Naive thymus-derived CD4-positive, alpha-beta T cell (primary cell): ENCODE measurements around the gene TERB2. TPM values are rescaled to one million over a fixed set of nuclear protein-coding genes. Genes with fewer than 3 reads are reported as not detected.
"Not testable (repeated sequence)": the region's sequence is repeated elsewhere in the genome, so short reads cannot be mapped to it uniquely, and the experiment has no call there.

ENCODE experiments used
- ATAC-seq: fragments of 150-1000 bp; cut with Tn5 transposase; 2 replicates; pipeline ENCODE4 v1.10.0; 2021; ENCODE audit warnings: mild to moderate bottlenecking, moderate library complexity
- CTCF ChIA-PET: fragments of 350-600 bp; sonication (Branson Sonifier 250); formaldehyde crosslinking; loops from one replicate; lab custom pipeline; 2021; ENCODE audit warnings: antibody characterized with exemption; lab: Charles Lee
- POLR2A ChIA-PET: fragments of 350-600 bp; sonication (Branson Sonifier 250); formaldehyde crosslinking; loops from one replicate; lab custom pipeline; 2021; ENCODE audit warnings: antibody characterized with exemption, inconsistent platforms; lab: Charles Lee
- DNase-seq, 9 donors: peaks; one replicate each; pipeline versions ENCODE4 v3.0.0 to v3.0.0-alpha.2; 2020 to 2022; ENCODE audit warnings: mixed read lengths in 1 of 9
- H3K27ac ChIP-seq: one replicate; pipeline ENCODE4 v1.7.0; 2013; ENCODE audit warnings: mild to moderate bottlenecking, low read depth, low read length, moderate library complexity
- H3K27me3 ChIP-seq, 2 donors: one replicate each; pipeline ENCODE4 v1.7.0; 2013; ENCODE audit warnings: low read length in 2 of 2, mild to moderate bottlenecking in 2 of 2, moderate library complexity in 2 of 2; ENCODE audit not compliant: control insufficient read depth in 2 of 2, insufficient read depth in 2 of 2
- H3K36me3 ChIP-seq, 3 experiments: 1 replicate in 2 of 3; 2 replicates in 1 of 3; pipeline ENCODE4 v1.7.0; 2013; ENCODE audit warnings: low read length in 3 of 3, mild to moderate bottlenecking in 3 of 3, moderate library complexity in 1 of 3; ENCODE audit not compliant: insufficient read depth in 3 of 3, control insufficient read depth in 2 of 3
- H3K4me1 ChIP-seq, 2 donors: one replicate each; pipeline ENCODE4 v1.7.0; 2013; ENCODE audit warnings: low read length in 2 of 2, mild to moderate bottlenecking in 2 of 2, moderate library complexity in 1 of 2; ENCODE audit not compliant: control insufficient read depth in 2 of 2, insufficient read depth in 2 of 2
- H3K4me3 ChIP-seq: 2 replicates; pipeline ENCODE4 v1.7.0; 2013; ENCODE audit warnings: mild to moderate bottlenecking, low read length
- H3K9me3 ChIP-seq, 3 experiments: 1 replicate in 2 of 3; 2 replicates in 1 of 3; pipeline ENCODE4 v1.7.0; 2013; ENCODE audit warnings: low read length in 3 of 3; ENCODE audit not compliant: control insufficient read depth in 2 of 3
- H3K27ac Mint-ChIP-seq, 9 donors: one replicate each; pipeline ENCODE4 v1.8.0; 2020 to 2022; ENCODE audit warnings: mixed read lengths in 9 of 9, mild to moderate bottlenecking in 8 of 9, moderate library complexity in 5 of 9, inconsistent platforms in 2 of 9
- H3K27me3 Mint-ChIP-seq, 5 donors: one replicate each; pipeline ENCODE4 v1.8.0; 2021 to 2022; ENCODE audit warnings: mixed read lengths in 5 of 5, mild to moderate bottlenecking in 1 of 5
- H3K36me3 Mint-ChIP-seq, 5 donors: one replicate each; pipeline ENCODE4 v1.8.0; 2020 to 2022; ENCODE audit warnings: mixed read lengths in 5 of 5, mild to moderate bottlenecking in 3 of 5, inconsistent platforms in 1 of 5
- H3K4me1 Mint-ChIP-seq, 7 donors: one replicate each; pipeline ENCODE4 v1.8.0; 2020 to 2022; ENCODE audit warnings: mixed read lengths in 7 of 7, mild to moderate bottlenecking in 3 of 7, inconsistent platforms in 1 of 7
- H3K4me3 Mint-ChIP-seq, 10 donors: one replicate each; pipeline ENCODE4 v1.8.0; 2020 to 2022; ENCODE audit warnings: mild to moderate bottlenecking in 10 of 10, mixed read lengths in 10 of 10, moderate library complexity in 6 of 10, inconsistent platforms in 2 of 10
- H3K9me3 Mint-ChIP-seq, 11 donors: one replicate each; pipeline ENCODE4 v1.8.0; 2020 to 2022; ENCODE audit warnings: mixed read lengths in 11 of 11, mild to moderate bottlenecking in 4 of 11, inconsistent platforms in 1 of 11, moderate library complexity in 1 of 11
- intact Hi-C, 2 donors: fragments of 100-400 bp; cut with micrococcal nuclease; formaldehyde crosslinking; loops; one replicate each; pipeline ENCODE4 v1.15.1; 2023
- polyA plus RNA-seq, 2 donors: library from polyadenylated mRNA; unstranded; fragments of 300-500 nt; fragmentation: Illumina TruSeq; gene quantifications; one replicate each; pipeline ENCODE4 v1.2.3, GENCODE V29; 2021
- total RNA-seq, 6 experiments: library from RNA in 5 of 6; stranded (reverse) in 5 of 6; gene quantifications; 1 replicate in 5 of 6; 2 replicates in 1 of 6; pipeline ENCODE4 v1.2.3 and lab custom pipeline; 2021 to 2026

The TERB2 gene
- total and polyA plus RNA-seq, 7 experiments from 2014 or later, result not detected

GRCh38 chr15:45020222-45020900, 63.9 kb downstream of the TERB2 start:
- intact Hi-C loops, result loop anchor here in 1 of 2 donors (5.0 kb wide), 4 partner anchors 97 to 1273 kb away; partner anchors contain the start of gene PDIA3
- H3K4me3 ChIP-seq, H3K27ac ChIP-seq, CTCF ChIA-PET, POLR2A ChIA-PET, H3K9me3 ChIP-seq, H3K27ac Mint-ChIP-seq, H3K9me3 Mint-ChIP-seq, H3K36me3 Mint-ChIP-seq, H3K36me3 ChIP-seq, ATAC-seq, H3K27me3 ChIP-seq, DNase-seq: not testable (repeated sequence)
- peaks cover 8 to 10% of the 10 kb centered on the region in 2 donors for H3K4me1 ChIP-seq
- Mint-ChIP-seq H3K27me3 (peaks cover 17 to 52% (median 27%) of the 10 kb centered on the region in 5 donors), H3K4me3 (peak overlapping the region in 1 of 10 donors; percentile 29), H3K4me1 (peaks cover 7 to 24% (median 14%) of the 10 kb centered on the region in 7 donors)

- H3K27me3 ChIP-seq, H3K9me3 Mint-ChIP-seq, H3K9me3 ChIP-seq, DNase-seq, H3K4me3 Mint-ChIP-seq, ATAC-seq, CTCF ChIA-PET, H3K36me3 ChIP-seq, H3K27ac ChIP-seq, H3K36me3 Mint-ChIP-seq, H3K4me3 ChIP-seq: not testable (repeated sequence)
- peaks cover 8 to 10% of the 10 kb centered on the region in 2 donors for H3K4me1 ChIP-seq
- Mint-ChIP-seq H3K27ac (peak overlapping the region in 1 of 9 donors; percentile 59), H3K4me1 (peaks cover 9 to 28% (median 14%) of the 10 kb centered on the region in 7 donors), H3K27me3 (peaks cover 17 to 49% (median 27%) of the 10 kb centered on the region in 5 donors)
- POLR2A ChIA-PET, result interaction anchor here (0.6 kb wide), 1 partner anchor 173 kb away, joined by 3 read pairs; no protein-coding TSS in a partner anchor
- intact Hi-C loops, result loop anchor here in 1 of 2 donors (5.0 kb wide), 4 partner anchors 96 to 1274 kb away; partner anchors contain the start of gene PDIA3
Measured at GRCh38 chr15:45020901-45021259, 64.4 kb downstream of the TERB2 start.

GRCh38 chr15:45021348-45021747, 64.9 kb downstream of the TERB2 start:
- DNase-seq, result no peak
- Mint-ChIP-seq H3K9me3 (peaks cover 0 to 4% (median 0%) of the 10 kb centered on the region in 11 donors), H3K4me3 (peak overlapping the region in 9 of 10 donors; percentile 45 to 87 (median 53)), H3K27ac (peak overlapping the region in 1 of 9 donors; percentile 59), H3K36me3 (peaks cover 0 to 2% (median 0%) of the 10 kb centered on the region in 5 donors), H3K27me3 (peaks cover 17 to 45% (median 27%) of the 10 kb centered on the region in 5 donors), H3K4me1 (peaks cover 12 to 32% (median 17%) of the 10 kb centered on the region in 7 donors)
- no peak overlapping the region for H3K4me3 ChIP-seq
- no peaks in the 10 kb centered on the region for H3K9me3 ChIP-seq
- no peak overlapping the region for H3K27ac ChIP-seq
- ATAC-seq, result no peak
- peaks cover 8 to 10% of the 10 kb centered on the region in 2 donors for H3K4me1 ChIP-seq
- intact Hi-C loops, result loop anchor here in 1 of 2 donors (5.0 kb wide), 4 partner anchors 96 to 1274 kb away; partner anchors contain the start of gene PDIA3
- ChIA-PET POLR2A (interaction anchor here (0.6 kb wide), 1 partner anchor 173 kb away, joined by 3 read pairs; no protein-coding TSS in a partner anchor), CTCF (no interaction called here)
- no peaks in the 10 kb centered on the region for H3K36me3 ChIP-seq
- no peaks in the 10 kb centered on the region for H3K27me3 ChIP-seq

GRCh38 chr15:45022871-45023658, 66.6 kb downstream of the TERB2 start, which contains the start of gene SORD:
TSS of gene SORD (plus strand) at chr15:45023195. CDS start at chr15:45023284, 89 bp downstream.
- Histone ChIP-seq H3K27me3 (no peaks in the 10 kb centered on the region), H3K27ac (peak within 1 kb of the TSS; percentile 42), H3K36me3 (no peaks in the 10 kb centered on the region), H3K4me3 (peak within 1 kb of the TSS; percentile 83), H3K4me1 (peaks cover 8 to 10% of the 10 kb centered on the region in 2 donors), H3K9me3 (no peaks in the 10 kb centered on the region)
- Mint-ChIP-seq H3K27me3 (peaks cover 12 to 28% (median 21%) of the 10 kb centered on the region in 5 donors), H3K4me1 (peaks cover 12 to 32% (median 17%) of the 10 kb centered on the region in 7 donors), H3K4me3 (peak within 1 kb of the TSS; percentile 80 to 93 (median 88)), H3K27ac (peak within 1 kb of the TSS; percentile 14 to 86 (median 60)), H3K36me3 (no peaks in the 10 kb centered on the region), H3K9me3 (no peaks in the 10 kb centered on the region)
- POLR2A ChIA-PET, result no interaction called here
- CTCF ChIA-PET, result interaction anchor here (0.8 to 1.7 kb wide), 2 partner anchors 14 to 95 kb away, joined by 3 to 4 read pairs; no protein-coding TSS in a partner anchor
- ATAC-seq, result peak; percentile 99
- peak; percentile 77 to 96 (median 83) for DNase-seq
- intact Hi-C loops, result loop anchor here (2.0 to 5.0 kb wide), 6 partner anchors 94 to 1276 kb away; partner anchors contain the start of genes CTDSPL2 (in 1 of the 2) and PDIA3 (in 1 of the 2)

- ATAC-seq, result no peak
- Histone ChIP-seq H3K4me3 (peak overlapping the region; percentile 83), H3K27me3 (no peaks in the 10 kb centered on the region), H3K27ac (peak overlapping the region; percentile 42), H3K36me3 (no peaks in the 10 kb centered on the region), H3K4me1 (peaks cover 8 to 10% of the 10 kb centered on the region in 2 donors), H3K9me3 (no peaks in the 10 kb centered on the region)
- peaks cover 5 to 22% (median 16%) of the 10 kb centered on the region in 5 donors for H3K27me3 Mint-ChIP-seq
- ChIA-PET CTCF (interaction anchor here (1.7 kb wide), 1 partner anchor 13 kb away, joined by 4 read pairs; no protein-coding TSS in a partner anchor), POLR2A (no interaction called here)
- H3K36me3 Mint-ChIP-seq, result no peaks in the 10 kb centered on the region
- peak in 1 of 9 donors; percentile 3 for DNase-seq
- peaks cover 12 to 32% (median 17%) of the 10 kb centered on the region in 7 donors for H3K4me1 Mint-ChIP-seq
- intact Hi-C loops, result loop anchor here (2.0 to 5.0 kb wide), 6 partner anchors 94 to 1276 kb away; partner anchors contain the start of genes CTDSPL2 (in 1 of the 2) and PDIA3 (in 1 of the 2)
- no peaks in the 10 kb centered on the region for H3K9me3 Mint-ChIP-seq
- peak overlapping the region; percentile 80 to 93 (median 88) for H3K4me3 Mint-ChIP-seq
- H3K27ac Mint-ChIP-seq, result peak overlapping the region in 8 of 9 donors; percentile 14 to 65 (median 50)
Measured at GRCh38 chr15:45023659-45024225, 67.3 kb downstream of the TERB2 start.
